Mucosa of descending colon (tissue), 3 donors: ENCODE measurements around the gene CACNA2D2. TPM values are rescaled to one million over a fixed set of nuclear protein-coding genes. Genes with fewer than 3 reads are reported as not detected.

Experiments used
- ATAC-seq: fragments of 200-7000 bp; cut with Tn5 transposase; one replicate; pipeline ENCODE4 v1.9.1; 2020; ENCODE audit warnings: mild to moderate bottlenecking, moderate library complexity
- DNase-seq, 3 donors: peaks; one replicate each; pipeline ENCODE4 v3.0.0-alpha.2; 2020
- H3K36me3 ChIP-seq: fragments of 200-600 bp; one replicate; pipeline ENCODE4 v1.8.0; 2021; ENCODE audit warnings: low read depth, mild to moderate bottlenecking
- H3K4me1 ChIP-seq: fragments of 200-600 bp; one replicate; pipeline ENCODE4 v1.8.0; 2021; ENCODE audit warnings: low read depth, mild to moderate bottlenecking
- H3K4me3 ChIP-seq: fragments of 200-600 bp; one replicate; pipeline ENCODE4 v1.8.0; 2021; ENCODE audit warnings: mild to moderate bottlenecking
- H3K9me3 ChIP-seq: fragments of 200-600 bp; one replicate; pipeline ENCODE4 v1.8.0; 2021; ENCODE audit warnings: mild to moderate bottlenecking
- intact Hi-C, 2 donors: fragments of 100-400 bp; cut with DNase I in 1 of 2; cut with micrococcal nuclease in 1 of 2; formaldehyde crosslinking; loops; one replicate each; pipeline versions ENCODE4 v1.11.0 to v1.11.1; 2022; cut with DNase I, micrococcal nuclease
- total RNA-seq, 3 donors: library from RNA; stranded (reverse); fragmentation: NEBNext Ultra II Directional in 2 of 3; extraction: Animal tissue kit (Norgen Biotek cat#: 25700) in 2 of 3; gene quantifications; one replicate each; pipeline versions ENCODE4 v1.2.1 to v1.2.4, GENCODE V29; 2021 to 2023
- TF ChIP-seq, protein P1 (sequence below): fragments of 200-600 bp; IDR thresholded peaks from one replicate; pipeline ENCODE4 v1.8.0; 2022; ENCODE audit warnings: antibody characterized with exemption, mild to moderate bottlenecking
- donor health status: DM: no; HTN: no; CAD: no; lungs with moderate emphysema.
- donor health status: DM: no; HTN: no; CAD: no.
- donor health status: DM: no; HTN: yes; CAD: no.

The CACNA2D2 gene
- total RNA-seq, 3 donors from 2014 or later = 1.5 to 4.9 (median 3.8) TPM

DNA sequence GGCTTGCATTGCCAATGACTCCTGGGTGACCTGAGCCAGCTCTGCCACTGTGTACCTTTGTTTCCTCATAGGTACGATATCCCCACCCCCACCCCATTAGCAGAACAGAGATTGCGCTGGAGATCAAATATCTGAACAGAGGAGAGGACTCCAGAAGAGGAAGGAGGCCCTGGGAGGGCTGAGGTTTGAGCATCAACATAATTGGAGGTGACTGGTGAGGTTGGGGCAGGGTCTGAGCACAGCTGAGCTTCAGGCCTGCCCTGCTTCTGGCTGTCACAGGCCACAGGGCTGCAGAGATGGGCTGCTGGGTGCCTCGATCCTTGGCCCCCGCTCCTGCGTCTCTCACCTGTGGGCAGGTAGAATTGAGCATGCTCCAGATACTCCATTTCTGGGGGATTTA is 21.3 kb upstream of the CACNA2D2 start:
- no peak for DNase-seq

DNA sequence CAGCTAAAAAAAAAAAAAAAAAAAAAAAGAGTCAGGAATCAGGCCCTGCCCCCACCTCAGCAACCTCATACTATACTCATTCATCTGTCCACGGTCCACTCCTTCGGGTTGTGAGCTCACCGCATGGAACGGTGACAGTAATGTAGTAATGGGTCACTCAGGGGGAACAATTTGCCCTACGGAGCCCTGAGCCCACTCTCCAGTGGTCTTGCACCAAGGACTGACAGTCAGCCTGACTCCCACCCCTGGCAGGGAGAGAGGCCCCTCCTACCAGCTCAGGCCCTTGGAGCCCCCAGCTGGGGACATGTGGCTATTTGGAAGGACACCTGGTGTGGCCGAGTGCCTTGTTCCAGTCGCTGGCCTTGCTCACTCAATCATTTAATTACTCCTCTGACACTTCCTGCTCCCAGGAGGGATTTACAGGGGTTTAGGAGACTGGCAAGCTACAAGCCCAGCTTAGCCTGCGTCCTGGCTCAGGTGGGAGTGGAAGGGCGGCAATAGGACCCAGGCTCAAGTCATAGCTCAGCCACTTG is 19.9 kb upstream of the CACNA2D2 start:
- no peak for ATAC-seq
- no peaks in the 10 kb centered on the region for H3K9me3 ChIP-seq
- H3K4me1 ChIP-seq = no peaks in the 10 kb centered on the region
- no peak overlapping the region for H3K4me3 ChIP-seq
- no peak for DNase-seq
- TF ChIP-seq, protein P1, sequence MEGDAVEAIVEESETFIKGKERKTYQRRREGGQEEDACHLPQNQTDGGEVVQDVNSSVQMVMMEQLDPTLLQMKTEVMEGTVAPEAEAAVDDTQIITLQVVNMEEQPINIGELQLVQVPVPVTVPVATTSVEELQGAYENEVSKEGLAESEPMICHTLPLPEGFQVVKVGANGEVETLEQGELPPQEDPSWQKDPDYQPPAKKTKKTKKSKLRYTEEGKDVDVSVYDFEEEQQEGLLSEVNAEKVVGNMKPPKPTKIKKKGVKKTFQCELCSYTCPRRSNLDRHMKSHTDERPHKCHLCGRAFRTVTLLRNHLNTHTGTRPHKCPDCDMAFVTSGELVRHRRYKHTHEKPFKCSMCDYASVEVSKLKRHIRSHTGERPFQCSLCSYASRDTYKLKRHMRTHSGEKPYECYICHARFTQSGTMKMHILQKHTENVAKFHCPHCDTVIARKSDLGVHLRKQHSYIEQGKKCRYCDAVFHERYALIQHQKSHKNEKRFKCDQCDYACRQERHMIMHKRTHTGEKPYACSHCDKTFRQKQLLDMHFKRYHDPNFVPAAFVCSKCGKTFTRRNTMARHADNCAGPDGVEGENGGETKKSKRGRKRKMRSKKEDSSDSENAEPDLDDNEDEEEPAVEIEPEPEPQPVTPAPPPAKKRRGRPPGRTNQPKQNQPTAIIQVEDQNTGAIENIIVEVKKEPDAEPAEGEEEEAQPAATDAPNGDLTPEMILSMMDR = no peak
- intact Hi-C loops = no loop called here
- no peaks in the 10 kb centered on the region for H3K36me3 ChIP-seq

More for the DNA sequence above, 21.3 kb upstream of the CACNA2D2 start:
- intact Hi-C loops = no loop called here
- Histone ChIP-seq H3K4me3 (no peak overlapping the region), H3K4me1 (no peaks in the 10 kb centered on the region), H3K9me3 (no peaks in the 10 kb centered on the region), H3K36me3 (no peaks in the 10 kb centered on the region)
- TF ChIP-seq, protein P1 = no peak
- ATAC-seq = no peak

DNA sequence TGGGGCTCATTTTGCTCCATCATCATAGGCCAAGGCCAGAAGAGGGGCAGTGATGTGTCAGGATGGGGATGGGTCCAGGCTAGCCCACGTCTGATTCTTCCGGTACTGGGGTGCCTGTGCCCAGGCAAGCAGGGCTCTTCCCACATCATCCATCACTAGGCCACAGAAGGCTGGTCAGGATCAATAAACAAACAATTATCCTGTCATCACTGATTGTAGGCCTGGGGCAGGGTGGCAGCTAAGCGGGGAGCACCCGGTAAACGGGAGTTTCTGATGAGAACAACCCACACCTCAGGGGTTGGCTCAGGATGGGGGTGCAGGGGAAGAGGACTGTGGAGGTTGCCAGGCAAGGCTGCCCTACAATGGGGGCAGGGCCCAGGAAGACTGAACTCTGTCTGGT is 18.1 kb upstream of the CACNA2D2 start:
- ATAC-seq = no peak
- intact Hi-C loops = no loop called here
- no peaks in the 10 kb centered on the region for H3K9me3 ChIP-seq
- H3K36me3 ChIP-seq = no peaks in the 10 kb centered on the region
- TF ChIP-seq, protein P1 = no peak
- DNase-seq = no peak
- no peak overlapping the region for H3K4me3 ChIP-seq
- no peaks in the 10 kb centered on the region for H3K4me1 ChIP-seq

DNA sequence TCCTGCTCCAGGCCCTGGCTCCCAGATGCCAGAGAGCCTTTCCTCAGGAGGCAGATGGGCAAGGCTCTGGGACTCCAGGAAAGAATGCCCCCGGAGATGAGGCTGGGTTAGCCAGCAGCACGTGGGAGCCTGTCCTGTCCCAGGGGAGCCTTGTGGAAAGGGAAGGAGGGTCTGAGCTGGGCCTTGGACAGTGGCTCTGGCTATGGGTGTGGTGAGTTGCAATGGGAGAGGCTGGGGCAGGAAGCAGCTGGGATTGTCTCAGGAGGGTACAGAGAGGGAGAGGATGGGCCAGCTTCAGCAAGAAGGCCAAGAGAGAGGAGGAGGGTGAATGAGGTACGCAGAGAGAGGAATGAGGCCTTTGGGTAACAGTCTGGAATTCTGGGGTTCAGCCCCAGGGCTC is 17.4 kb upstream of the CACNA2D2 start:
- H3K4me3 ChIP-seq = no peak overlapping the region
- intact Hi-C loops = no loop called here
- no peak for ATAC-seq

DNA sequence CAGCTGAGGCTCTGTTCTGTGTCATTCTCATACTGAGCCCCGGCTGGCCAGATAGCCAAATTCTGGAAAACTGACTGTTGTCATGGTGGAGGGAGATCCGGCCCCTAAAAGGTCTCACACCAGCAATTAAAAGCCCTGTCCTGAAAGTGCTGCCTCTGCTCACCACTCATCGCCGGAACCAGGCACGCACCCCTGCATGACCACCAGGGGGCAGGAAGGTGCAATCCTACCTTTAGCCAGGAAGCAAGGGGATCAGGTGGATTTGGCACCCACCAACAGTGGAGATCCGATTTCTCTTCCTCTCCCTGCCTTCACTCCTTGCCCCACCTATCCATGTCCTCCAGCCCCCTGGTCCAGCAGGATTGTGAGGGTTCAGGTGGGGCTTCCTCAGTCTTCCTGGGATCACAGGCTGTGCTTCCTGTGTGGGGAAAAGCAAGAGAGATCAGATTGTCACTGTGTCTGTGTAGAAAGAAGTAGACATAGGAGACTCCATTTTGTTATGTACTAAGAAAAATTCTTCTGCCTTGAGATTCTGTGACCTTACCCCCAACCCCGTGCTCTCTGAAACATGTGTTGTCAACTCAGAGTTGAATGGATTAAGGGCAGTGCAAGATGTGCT is 16.1 kb upstream of the CACNA2D2 start:
- H3K4me3 ChIP-seq = no peak overlapping the region
- peak; percentile 80 for ATAC-seq
- DNase-seq = peak in 2 of 3 donors; percentile 80 to 82
- no peaks in the 10 kb centered on the region for H3K9me3 ChIP-seq
- no peaks in the 10 kb centered on the region for H3K4me1 ChIP-seq
- intact Hi-C loops = no loop called here
- no peaks in the 10 kb centered on the region for H3K36me3 ChIP-seq
- TF ChIP-seq, protein P1 = peak; percentile 85

More for the DNA sequence above, 17.4 kb upstream of the CACNA2D2 start:
- TF ChIP-seq, protein P1 = no peak
- Histone ChIP-seq H3K9me3 (no peaks in the 10 kb centered on the region), H3K36me3 (no peaks in the 10 kb centered on the region), H3K4me1 (no peaks in the 10 kb centered on the region)
- DNase-seq = no peak
